LNCaP clone FGC (cell line): ENCODE measurements around the gene MYO16.
"Not testable (repeated sequence)": the region's sequence is repeated elsewhere in the genome, so short reads cannot be mapped to it uniquely, and the experiment has no call there.

Experiments used
- DNase-seq: peaks from one replicate; pipeline ENCODE4 v3.0.0-alpha.2; 2011; ENCODE audit warnings: low read depth
- H3K4me3 ChIP-seq: 2 replicates; pipeline ENCODE4 v1.5.1; 2011; ENCODE audit warnings: mild to moderate bottlenecking, low read depth, low read length, control low read depth
- TF ChIP-seq, protein P1 (sequence below): IDR thresholded peaks from 2 replicates; pipeline ENCODE4 v1.5.1; 2012; ENCODE audit warnings: mild to moderate bottlenecking; ENCODE audit not compliant: control insufficient read depth, insufficient read depth; ENCODE audit errors: extremely low read depth

MYO16 gene

DNA sequence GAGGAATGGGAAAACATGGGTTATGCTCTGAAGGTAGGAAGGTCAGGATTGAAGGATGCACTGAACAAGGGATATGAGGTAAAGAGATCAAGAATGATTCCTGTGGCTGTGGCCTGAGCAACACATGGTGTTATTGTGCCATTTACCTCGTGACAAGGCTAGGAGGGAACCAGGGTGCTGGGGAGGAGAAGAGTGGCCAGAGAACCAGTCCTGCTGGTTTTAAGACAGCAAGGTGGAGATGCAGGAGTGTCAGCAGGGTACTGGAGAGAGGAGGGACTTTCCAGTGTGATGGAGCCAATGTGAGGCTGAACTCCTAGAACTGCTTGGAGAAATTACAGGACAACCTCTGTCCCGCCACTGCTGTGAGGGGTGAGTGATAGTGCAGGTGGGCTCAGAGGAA, 282.4 kb downstream of the MYO16 start:
- no peak overlapping the region for H3K4me3 ChIP-seq
- peak; percentile 18 for DNase-seq
- TF ChIP-seq, protein P1, sequence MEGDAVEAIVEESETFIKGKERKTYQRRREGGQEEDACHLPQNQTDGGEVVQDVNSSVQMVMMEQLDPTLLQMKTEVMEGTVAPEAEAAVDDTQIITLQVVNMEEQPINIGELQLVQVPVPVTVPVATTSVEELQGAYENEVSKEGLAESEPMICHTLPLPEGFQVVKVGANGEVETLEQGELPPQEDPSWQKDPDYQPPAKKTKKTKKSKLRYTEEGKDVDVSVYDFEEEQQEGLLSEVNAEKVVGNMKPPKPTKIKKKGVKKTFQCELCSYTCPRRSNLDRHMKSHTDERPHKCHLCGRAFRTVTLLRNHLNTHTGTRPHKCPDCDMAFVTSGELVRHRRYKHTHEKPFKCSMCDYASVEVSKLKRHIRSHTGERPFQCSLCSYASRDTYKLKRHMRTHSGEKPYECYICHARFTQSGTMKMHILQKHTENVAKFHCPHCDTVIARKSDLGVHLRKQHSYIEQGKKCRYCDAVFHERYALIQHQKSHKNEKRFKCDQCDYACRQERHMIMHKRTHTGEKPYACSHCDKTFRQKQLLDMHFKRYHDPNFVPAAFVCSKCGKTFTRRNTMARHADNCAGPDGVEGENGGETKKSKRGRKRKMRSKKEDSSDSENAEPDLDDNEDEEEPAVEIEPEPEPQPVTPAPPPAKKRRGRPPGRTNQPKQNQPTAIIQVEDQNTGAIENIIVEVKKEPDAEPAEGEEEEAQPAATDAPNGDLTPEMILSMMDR: no peak

DNA sequence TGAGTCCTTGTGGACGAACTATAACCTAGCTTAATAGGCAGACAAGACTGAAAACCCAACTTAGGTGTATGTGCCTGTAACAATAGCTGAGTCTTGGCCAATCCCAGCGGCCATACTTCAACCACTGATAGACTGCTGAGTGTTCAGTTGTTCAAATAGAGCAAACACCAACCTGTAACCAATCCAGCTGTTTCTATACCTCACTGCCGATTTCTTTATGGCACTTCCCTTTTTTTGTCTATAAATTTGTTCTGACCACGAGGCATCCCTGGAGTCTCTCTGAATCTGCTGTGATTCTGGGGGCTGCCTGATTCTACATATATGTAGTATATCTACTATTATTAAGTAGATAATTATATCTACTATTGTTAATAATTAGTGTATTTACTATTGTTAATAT, 284.3 kb downstream of the MYO16 start:
- DNase-seq, H3K4me3 ChIP-seq: not testable (repeated sequence)

DNA sequence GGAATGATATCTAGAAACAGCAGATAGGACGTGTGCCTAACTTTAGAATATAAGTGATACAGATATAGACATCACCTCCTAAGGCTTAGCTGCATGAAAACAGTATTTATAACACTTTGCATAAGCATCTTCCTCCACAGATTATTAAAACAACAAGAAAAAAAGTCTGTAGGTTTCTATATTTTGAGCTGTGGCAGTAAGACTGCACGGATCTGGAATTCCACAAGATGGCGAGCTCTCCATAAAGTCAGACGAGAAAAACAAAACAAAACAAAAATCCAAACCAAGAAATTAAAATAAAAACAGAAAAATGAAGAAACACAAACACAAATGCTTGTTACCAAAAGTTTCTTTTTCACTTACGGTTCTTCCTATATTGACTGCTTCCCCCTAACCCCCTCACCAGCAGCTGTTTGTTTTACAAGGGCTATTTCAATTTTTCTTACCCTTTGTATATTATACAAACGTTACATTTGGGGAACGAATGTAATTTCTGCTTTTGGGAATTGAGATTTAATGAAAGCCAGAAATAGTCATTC, 285.8 kb downstream of the MYO16 start:
- no peak overlapping the region for H3K4me3 ChIP-seq
- TF ChIP-seq, protein P1: peak; percentile 57
- DNase-seq: no peak

DNA sequence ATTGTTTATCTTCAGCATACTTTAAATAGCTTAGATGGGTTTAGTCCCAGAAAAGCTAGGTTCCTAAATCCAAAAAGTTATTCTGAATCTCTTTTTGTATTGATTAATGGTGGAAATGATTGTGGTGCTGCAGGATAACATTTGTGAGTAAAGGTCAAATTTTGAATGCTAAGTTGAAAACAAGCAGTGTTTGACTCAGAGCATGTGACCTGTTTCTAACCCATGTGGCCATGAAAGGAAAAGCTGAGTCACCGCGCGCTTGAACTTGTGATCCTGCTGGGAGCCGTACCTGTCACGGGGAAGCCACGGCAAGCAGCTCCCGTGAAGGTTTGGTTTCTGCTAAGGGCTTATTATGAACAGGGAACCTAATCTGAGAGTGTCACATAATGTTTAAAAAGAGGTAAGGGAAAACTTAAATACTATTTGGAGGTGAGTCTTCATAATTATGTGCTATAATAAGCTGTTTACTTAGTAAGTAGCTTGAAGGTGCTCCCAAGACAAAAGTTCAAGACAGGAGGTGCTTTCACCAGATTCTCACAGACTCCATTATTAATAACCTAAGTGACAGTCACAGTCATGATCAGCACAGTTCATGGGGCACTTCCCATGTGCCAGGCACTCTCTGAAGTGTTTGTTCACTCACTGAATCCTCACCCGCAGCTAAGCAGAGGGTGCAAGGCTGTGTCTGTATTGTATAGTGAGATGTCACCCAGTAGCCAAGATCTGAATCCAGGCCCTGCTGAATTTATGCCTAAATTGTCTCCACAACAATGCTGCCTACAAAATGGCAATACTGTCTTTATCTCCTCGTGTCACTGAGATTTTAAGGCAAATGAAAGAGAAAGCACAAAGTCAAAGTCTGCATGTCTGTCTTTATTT, 286.5 kb downstream of the MYO16 start:
- no peak for DNase-seq
- TF ChIP-seq, protein P1: no peak
- no peak overlapping the region for H3K4me3 ChIP-seq

DNA sequence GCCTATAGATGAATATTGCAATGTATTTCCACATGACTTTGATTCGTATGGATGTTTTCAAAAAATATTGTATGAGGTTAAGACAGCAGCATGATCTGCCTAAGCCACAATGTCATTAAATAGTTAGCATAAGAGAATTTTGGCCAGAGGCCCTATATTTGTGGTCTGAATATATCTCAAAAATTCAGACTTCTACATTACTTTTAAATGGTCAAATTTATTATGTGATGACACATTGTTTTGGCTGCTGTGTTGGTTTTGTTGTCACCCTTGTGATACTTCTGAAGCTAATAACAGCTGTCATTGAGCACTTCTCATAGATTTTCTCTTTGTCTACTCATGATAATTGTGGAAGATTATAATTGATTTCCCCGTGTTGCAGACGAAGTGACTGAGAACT, 288.2 kb downstream of the MYO16 start:
- no peak for DNase-seq
- TF ChIP-seq, protein P1: no peak
- no peak overlapping the region for H3K4me3 ChIP-seq

DNA sequence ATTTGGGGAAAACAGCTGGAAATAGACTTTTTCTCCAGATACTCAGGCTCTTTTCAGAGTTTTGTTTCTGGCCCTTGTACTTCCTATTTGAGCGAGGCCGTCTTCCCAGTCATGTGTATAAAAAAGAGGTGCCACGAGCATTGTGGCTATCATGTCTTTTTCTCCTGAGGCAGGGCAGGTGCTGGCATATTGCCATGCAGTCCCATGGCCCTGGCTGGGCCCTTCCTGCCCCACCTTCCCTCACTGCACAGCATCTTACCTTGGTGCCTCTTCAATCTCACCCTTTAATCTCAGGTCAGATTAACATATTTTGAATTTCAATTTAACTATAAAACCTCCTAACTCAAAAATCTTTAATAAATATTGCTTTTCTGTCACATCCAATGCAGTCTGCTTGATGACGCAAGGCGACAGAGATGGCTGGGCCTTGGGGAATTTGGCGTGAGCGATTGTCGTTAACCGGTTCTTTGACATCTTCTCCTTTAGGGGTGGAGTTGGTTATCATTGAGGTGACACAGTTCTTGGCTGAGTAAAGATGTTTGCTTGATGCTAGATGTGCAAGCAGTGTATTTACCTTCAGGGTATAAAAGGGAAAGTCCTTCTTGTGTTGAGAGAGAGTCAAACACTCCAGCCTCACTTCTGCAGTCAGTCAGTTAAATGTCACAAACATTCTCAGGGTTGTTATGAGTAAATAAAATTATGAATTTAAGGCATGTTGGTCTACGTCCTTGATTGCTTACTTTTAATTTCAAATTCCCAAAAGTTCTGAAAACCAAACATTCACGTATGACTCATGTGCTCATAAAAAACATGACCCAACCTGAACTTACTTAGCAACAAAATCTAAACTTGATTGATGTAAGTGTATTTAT, 289.9 kb downstream of the MYO16 start:
- peak; percentile 90 for DNase-seq
- TF ChIP-seq, protein P1: no peak

DNA sequence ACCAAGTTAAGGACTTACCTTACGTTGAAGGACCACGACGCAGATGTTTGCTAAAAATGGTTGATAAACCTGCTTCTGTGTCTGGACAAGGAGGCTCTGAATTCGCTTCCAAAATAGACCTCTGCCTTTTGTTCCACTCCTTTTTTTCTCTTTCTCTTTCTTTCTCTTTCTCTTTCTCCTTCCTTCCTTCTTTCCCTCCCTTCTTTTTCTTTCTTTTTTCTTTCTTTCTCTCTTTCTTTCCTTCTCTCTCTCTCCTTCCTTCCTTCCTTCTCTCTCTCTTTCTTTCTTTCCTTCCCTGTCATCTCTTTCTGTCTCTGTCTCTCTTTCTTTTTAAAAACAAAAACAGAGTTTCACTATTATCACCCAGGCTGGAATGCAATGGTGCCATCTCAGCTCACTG, 290.7 kb downstream of the MYO16 start:
- TF ChIP-seq, protein P1: no peak
- DNase-seq: no peak
- no peak overlapping the region for H3K4me3 ChIP-seq

More for the DNA sequence above, 289.9 kb downstream of the MYO16 start:
- no peak overlapping the region for H3K4me3 ChIP-seq
